Measurements from ENCODE around the gene SH3TC1. TPM values are rescaled to one million over a fixed set of nuclear protein-coding genes. Genes with fewer than 3 reads are reported as not detected.

Gene SH3TC1
- total and polyA plus RNA-seq, 2 of the 13 experiments (the other 11 are each of a cell fraction or from before 2014, with no cell fraction given) = 14.9 to 21.8 TPM

- intact Hi-C loops (cut with micrococcal nuclease; ENCODE audit: unreplicated experiment) = no loop called here
- DNase-seq (ENCODE audit: low spot score) = no peak
- H3K27me3 ChIP-seq (ENCODE audit: control insufficient read depth in 1 of 2, insufficient read depth in 2 of 2, low read length in 2 of 2) = no peaks in the 10 kb centered on the region
- H3K36me3 ChIP-seq (replicated peaks in 1 of 2; ENCODE audit: control insufficient read depth in 1 of 2, insufficient read depth in 2 of 2, low read length in 2 of 2) = peaks cover 36 to 60% of the 10 kb centered on the region in 2 experiments
- no peaks in the 10 kb centered on the region for H3K4me1 ChIP-seq (ENCODE audit: insufficient read depth, low read length)
- ChIA-PET POLR2A (no interaction called here), CTCF (ENCODE audit: low intra/inter-chr PET ratio, low total read pairs) (no interaction called here)
- TF ChIP-seq ZNF225 (CRISPR knock-in tag; IDR thresholded peaks at IDR 0.05) = no peak
- no peak for TF ChIP-seq EHMT2 (IDR thresholded peaks at IDR 0.05; ENCODE audit: borderline replicate concordance, low read depth, low read length)
- TF ChIP-seq PBX2 (CRISPR knock-in tag; IDR thresholded peaks at IDR 0.05) = no peak
- no peak for TF ChIP-seq ZNF878 (CRISPR knock-in tag; IDR thresholded peaks at IDR 0.05)
- TF ChIP-seq ZHX2 (IDR thresholded peaks at IDR 0.05; ENCODE audit: low read depth) = no peak
- no peak for TF ChIP-seq ZHX2 (CRISPR knock-in tag; IDR thresholded peaks at IDR 0.05; ENCODE audit: borderline replicate concordance)
- TF ChIP-seq ZC3H4 (CRISPR knock-in tag; IDR thresholded peaks at IDR 0.05; ENCODE audit: borderline replicate concordance) = no peak
- TF ChIP-seq FOXP1 (IDR thresholded peaks at IDR 0.05) = no peak
- TF ChIP-seq FOXP1 (CRISPR knock-in tag; IDR thresholded peaks at IDR 0.05) = no peak
- TF ChIP-seq ZNF329 (CRISPR knock-in tag; IDR thresholded peaks at IDR 0.05; ENCODE audit: low read depth) = no peak
- no peak for TF ChIP-seq ZSCAN25 (CRISPR knock-in tag; IDR thresholded peaks at IDR 0.05)
- TF ChIP-seq FOSL2 (CRISPR knock-in tag; IDR thresholded peaks at IDR 0.05) = no peak
- no peak for TF ChIP-seq ZNF563 (CRISPR knock-in tag; IDR thresholded peaks at IDR 0.05)
- H3K4me2 ChIP-seq (ENCODE audit: low read depth, low read length) = no peak overlapping the region
- H3K27ac ChIP-seq (ENCODE audit: extremely low read length, insufficient read depth, low read length) = no peak overlapping the region
- H3K9me3 ChIP-seq (ENCODE audit: low read length) = no peaks in the 10 kb centered on the region
- H3K4me3 ChIP-seq (replicated peaks in 1 of 3; ENCODE audit: insufficient read depth in 1 of 3, low read depth in 2 of 3, low read length in 3 of 3) = no peak overlapping the region
- no peaks in the 10 kb centered on the region for H3K79me2 ChIP-seq (ENCODE audit: insufficient read depth, low read length)
- H4K20me1 ChIP-seq (ENCODE audit: insufficient read depth, low read length) = no peaks in the 10 kb centered on the region
- FAIRE-seq = no peak
- H2AFZ ChIP-seq (ENCODE audit: low read length) = no peak overlapping the region
- in situ Hi-C loops (cut with HindIII; ENCODE audit: extremely low pct_ligation_motif_present, low pct_unique_long_range_greater_than_20kb) = no loop called here
- no peak overlapping the region for H3K9ac ChIP-seq (ENCODE audit: insufficient read depth, low read depth, low read length)
- no CpG with 5 or more reads among the region's 7 CpGs for WGBS (ENCODE audit: low lambda C conversion rate)
- BruUV-seq (replicated peaks) = no TSS peak
- no peak for ATAC-seq
Measured at GRCh38 chr4:8213121-8213520, 14.0 kb downstream of the SH3TC1 start.

Data from HepG2 (cell line).